GM19324 (cell line): Measurements from ENCODE around the gene RGPD8.

ENCODE experiments used
- ATAC-seq: cut with Tn5 transposase; IDR thresholded peaks from one replicate; pipeline ENCODE4 v1.9.1; 2021; ENCODE audit warnings: mild to moderate bottlenecking, moderate library complexity; ENCODE audit not compliant: unreplicated experiment, low FRiP score

The RGPD8 gene

DNA sequence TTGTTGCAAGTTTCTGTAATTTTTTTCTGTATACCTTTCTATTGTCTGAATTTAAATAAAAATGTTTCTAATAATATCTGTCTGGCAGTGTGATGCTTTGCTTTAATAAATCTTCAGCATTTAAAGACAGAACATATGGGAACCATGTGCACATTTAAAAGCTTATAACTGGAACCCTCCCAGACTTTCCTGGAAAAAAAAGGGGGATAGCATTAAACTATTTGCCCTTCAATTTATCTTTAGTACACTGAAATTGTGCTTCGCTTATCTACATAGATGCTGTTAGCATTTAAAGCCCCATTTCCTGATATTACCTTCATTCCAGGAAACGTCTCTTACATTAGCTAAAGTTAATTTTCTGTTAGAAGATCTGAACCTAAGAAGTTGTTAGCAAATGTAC lies 93.5 kb downstream of the RGPD8 start:
- no peak for ATAC-seq

DNA sequence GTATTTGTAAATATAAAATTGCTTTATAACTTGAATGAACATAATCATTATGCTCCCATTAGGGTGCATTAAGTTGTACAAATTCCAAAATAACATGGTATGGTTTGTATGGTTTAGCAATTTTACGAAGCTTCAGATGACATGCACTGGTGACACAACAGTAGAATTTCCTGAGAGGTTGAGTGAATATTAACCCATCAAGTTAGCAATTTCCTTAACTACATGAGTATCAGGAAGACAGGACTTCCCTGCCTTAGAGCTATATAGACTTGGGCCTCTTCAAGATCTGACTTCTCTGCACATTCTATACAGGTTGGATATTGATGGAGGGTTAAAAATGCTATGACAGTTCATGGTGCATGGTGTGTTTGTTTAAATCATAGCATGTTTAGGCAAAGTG lies 97.8 kb downstream of the RGPD8 start:
- ATAC-seq: no peak

DNA sequence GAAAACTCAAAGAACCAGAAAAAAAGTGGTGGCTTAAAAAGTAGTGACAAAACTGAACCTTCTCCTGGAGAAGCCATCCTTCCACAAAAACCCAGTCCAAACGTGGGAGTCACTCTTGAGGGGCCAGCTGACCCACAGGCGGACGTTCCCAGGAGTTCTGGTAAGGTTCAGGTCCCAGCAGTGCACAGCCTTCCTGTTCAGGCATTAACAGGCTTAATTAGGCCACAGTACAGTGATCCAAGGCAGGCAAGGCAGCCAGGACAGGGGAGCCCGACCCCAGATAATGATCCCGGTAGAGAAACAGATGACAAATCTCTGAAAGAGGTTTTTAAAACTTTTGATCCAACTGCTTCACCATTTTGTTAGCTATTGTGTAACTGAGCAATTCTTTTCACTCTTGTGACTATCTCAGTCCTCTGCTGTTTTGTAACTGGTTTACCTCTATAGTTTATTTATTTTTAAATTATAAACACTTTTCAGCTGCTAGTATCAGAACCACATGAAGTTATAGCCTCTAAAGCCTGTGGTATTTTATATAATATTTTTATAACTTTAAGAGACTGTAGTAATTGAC lies 101.2 kb downstream of the RGPD8 start:
- no peak for ATAC-seq

DNA sequence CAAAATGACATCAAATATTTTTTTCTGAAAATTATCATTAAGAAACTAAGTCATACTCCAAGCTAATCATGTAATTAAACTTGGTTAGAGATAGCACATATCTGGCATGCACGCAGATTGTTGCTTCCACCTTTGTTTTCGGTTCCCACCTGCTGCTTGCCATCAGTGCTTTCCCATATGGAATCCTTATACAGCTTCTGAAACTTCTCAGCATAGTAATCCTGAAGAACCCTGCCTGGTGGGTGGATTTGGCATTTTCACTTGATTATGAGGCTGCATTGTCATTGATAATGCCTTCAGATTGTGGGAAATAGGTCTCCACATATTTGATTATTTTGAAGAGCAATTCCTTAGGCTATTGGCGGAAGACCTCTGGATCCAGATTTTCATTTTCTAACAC lies 110.5 kb downstream of the RGPD8 start:
- ATAC-seq: no peak

DNA sequence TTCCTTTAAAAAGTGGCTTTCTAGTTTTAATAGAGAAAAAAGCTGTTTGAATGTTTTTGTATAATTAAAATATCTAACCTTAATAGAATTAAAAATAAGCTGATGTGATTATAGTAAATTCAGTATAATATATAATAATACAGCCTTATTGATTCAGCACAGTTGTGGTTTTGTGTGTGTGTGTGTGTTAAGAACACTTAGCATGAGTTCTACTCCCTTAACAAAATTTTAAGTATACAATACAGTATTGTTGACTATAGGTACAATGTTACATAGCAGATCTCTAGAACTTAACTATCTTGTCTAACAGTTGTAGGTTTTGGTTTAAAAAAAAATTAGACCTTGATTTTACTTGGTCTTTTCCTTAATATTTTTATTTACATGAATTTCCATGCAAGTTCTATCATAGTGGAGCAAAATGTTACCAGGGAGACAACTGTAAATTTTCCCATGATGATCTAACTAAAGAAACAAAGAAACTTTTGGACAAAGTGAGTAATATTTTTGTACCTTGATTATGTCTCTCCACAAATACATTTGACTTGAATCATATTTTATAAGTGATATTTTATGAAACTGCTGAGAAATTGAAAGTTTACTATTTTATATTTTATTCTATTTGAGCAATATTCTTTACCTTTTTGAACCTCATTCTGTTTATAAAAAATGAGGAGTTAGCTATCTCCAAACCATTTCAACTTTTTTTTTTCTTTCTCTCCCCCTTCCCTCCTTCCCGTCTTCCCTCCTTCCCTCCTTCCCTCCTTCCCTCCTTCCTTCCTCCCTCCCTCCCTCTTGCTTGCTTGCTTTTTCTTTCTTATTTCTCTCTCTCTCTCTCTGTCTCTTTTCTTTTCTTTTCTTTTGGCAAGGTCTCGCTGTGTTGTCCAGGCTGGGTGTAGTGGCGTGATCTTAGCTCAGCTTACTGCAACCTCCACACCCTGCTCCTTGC lies 111.8 kb downstream of the RGPD8 start:
- ATAC-seq: no peak
